ENCODE results near the gene RIPOR2.
A peak's percentile ranks its signal among the peaks of the same experiment; 100 is the strongest.

The RIPOR2 gene

GRCh38 chr6:24844061-24844460 lies 91.7 kb downstream of the RIPOR2 start:
- Mint-ChIP-seq H3K4me1 (peaks cover 86% of the 10 kb centered on the region), H3K36me3 (peaks cover 22% of the 10 kb centered on the region), H3K27ac (peak overlapping the region; percentile 82), H3K9me3 (no peaks in the 10 kb centered on the region), H3K4me3 (no peak overlapping the region), H3K27me3 (no peaks in the 10 kb centered on the region)

GRCh38 chr6:24840187-24840586 lies 95.6 kb downstream of the RIPOR2 start:
- H3K36me3 Mint-ChIP-seq, result peaks cover 19% of the 10 kb centered on the region
- H3K27me3 Mint-ChIP-seq, result no peaks in the 10 kb centered on the region
- H3K27ac Mint-ChIP-seq, result peak overlapping the region; percentile 86
- H3K9me3 Mint-ChIP-seq, result no peaks in the 10 kb centered on the region
- peaks cover 85% of the 10 kb centered on the region for H3K4me1 Mint-ChIP-seq
- H3K4me3 Mint-ChIP-seq, result no peak overlapping the region

- Mint-ChIP-seq H3K9me3 (no peaks in the 10 kb centered on the region), H3K27ac (peak overlapping the region; percentile 94), H3K36me3 (peaks cover 24% of the 10 kb centered on the region), H3K27me3 (no peaks in the 10 kb centered on the region), H3K4me1 (peaks cover 90% of the 10 kb centered on the region), H3K4me3 (peak overlapping the region; percentile 73)
Observed at GRCh38 chr6:24838994-24839393, 96.8 kb downstream of the RIPOR2 start.

GRCh38 chr6:24838081-24838480 lies 97.7 kb downstream of the RIPOR2 start:
- Mint-ChIP-seq H3K9me3 (no peaks in the 10 kb centered on the region), H3K4me1 (peaks cover 86% of the 10 kb centered on the region), H3K27me3 (no peaks in the 10 kb centered on the region), H3K36me3 (peaks cover 26% of the 10 kb centered on the region), H3K27ac (peak overlapping the region; percentile 91), H3K4me3 (no peak overlapping the region)

- Mint-ChIP-seq H3K27ac (peak overlapping the region; percentile 81), H3K4me1 (peaks cover 81% of the 10 kb centered on the region), H3K4me3 (no peak overlapping the region), H3K36me3 (peaks cover 21% of the 10 kb centered on the region), H3K27me3 (no peaks in the 10 kb centered on the region), H3K9me3 (no peaks in the 10 kb centered on the region)
Observed at GRCh38 chr6:24836109-24836508, 99.7 kb downstream of the RIPOR2 start.

GRCh38 chr6:24833711-24834386 lies 101.9 kb downstream of the RIPOR2 start:
- peaks cover 19% of the 10 kb centered on the region for H3K36me3 Mint-ChIP-seq
- no peaks in the 10 kb centered on the region for H3K27me3 Mint-ChIP-seq
- no peaks in the 10 kb centered on the region for H3K9me3 Mint-ChIP-seq
- H3K4me1 Mint-ChIP-seq, result peaks cover 61% of the 10 kb centered on the region
- H3K27ac Mint-ChIP-seq, result peak overlapping the region; percentile 97
- no peak overlapping the region for H3K4me3 Mint-ChIP-seq

GRCh38 chr6:24832794-24833193 lies 103.0 kb downstream of the RIPOR2 start:
- H3K27me3 Mint-ChIP-seq, result no peaks in the 10 kb centered on the region
- peaks cover 16% of the 10 kb centered on the region for H3K36me3 Mint-ChIP-seq
- H3K9me3 Mint-ChIP-seq, result no peaks in the 10 kb centered on the region
- peaks cover 62% of the 10 kb centered on the region for H3K4me1 Mint-ChIP-seq
- H3K4me3 Mint-ChIP-seq, result no peak overlapping the region
- H3K27ac Mint-ChIP-seq, result peak overlapping the region; percentile 85

- H3K36me3 Mint-ChIP-seq, result peaks cover 17% of the 10 kb centered on the region
Observed at GRCh38 chr6:24831771-24832716, 103.7 kb downstream of the RIPOR2 start.

GRCh38 chr6:24829657-24830056 lies 106.1 kb downstream of the RIPOR2 start:
- peaks cover 54% of the 10 kb centered on the region for H3K4me1 Mint-ChIP-seq
- H3K9me3 Mint-ChIP-seq, result no peaks in the 10 kb centered on the region
- peaks cover 11% of the 10 kb centered on the region for H3K36me3 Mint-ChIP-seq
- H3K4me3 Mint-ChIP-seq, result no peak overlapping the region
- H3K27me3 Mint-ChIP-seq, result no peaks in the 10 kb centered on the region
- H3K27ac Mint-ChIP-seq, result peak overlapping the region; percentile 90

More at GRCh38 chr6:24831771-24832716, 103.7 kb downstream of the RIPOR2 start:
- Mint-ChIP-seq H3K9me3 (no peaks in the 10 kb centered on the region), H3K4me1 (peaks cover 66% of the 10 kb centered on the region), H3K4me3 (no peak overlapping the region), H3K27me3 (no peaks in the 10 kb centered on the region), H3K27ac (peak overlapping the region; percentile 85)

- H3K9me3 Mint-ChIP-seq, result no peaks in the 10 kb centered on the region
- H3K27ac Mint-ChIP-seq, result peak overlapping the region; percentile 91
- H3K4me1 Mint-ChIP-seq, result peaks cover 46% of the 10 kb centered on the region
- H3K36me3 Mint-ChIP-seq, result peaks cover 8% of the 10 kb centered on the region
- no peak overlapping the region for H3K4me3 Mint-ChIP-seq
- no peaks in the 10 kb centered on the region for H3K27me3 Mint-ChIP-seq
Observed at GRCh38 chr6:24827970-24828369, 107.8 kb downstream of the RIPOR2 start.

GRCh38 chr6:24827162-24827561 lies 108.6 kb downstream of the RIPOR2 start:
- peak overlapping the region; percentile 91 for H3K27ac Mint-ChIP-seq
- H3K36me3 Mint-ChIP-seq, result peaks cover 8% of the 10 kb centered on the region
- H3K4me3 Mint-ChIP-seq, result no peak overlapping the region
- H3K4me1 Mint-ChIP-seq, result peaks cover 40% of the 10 kb centered on the region
- no peaks in the 10 kb centered on the region for H3K27me3 Mint-ChIP-seq
- no peaks in the 10 kb centered on the region for H3K9me3 Mint-ChIP-seq

- H3K36me3 Mint-ChIP-seq, result peaks cover 10% of the 10 kb centered on the region
- no peaks in the 10 kb centered on the region for H3K9me3 Mint-ChIP-seq
- no peaks in the 10 kb centered on the region for H3K27me3 Mint-ChIP-seq
- peaks cover 35% of the 10 kb centered on the region for H3K4me1 Mint-ChIP-seq
- peak overlapping the region; percentile 92 for H3K27ac Mint-ChIP-seq
- H3K4me3 Mint-ChIP-seq, result no peak overlapping the region
Observed at GRCh38 chr6:24825130-24825630, 110.6 kb downstream of the RIPOR2 start.

GRCh38 chr6:24824142-24824938 lies 111.4 kb downstream of the RIPOR2 start:
- H3K4me3 Mint-ChIP-seq, result peak overlapping the region; percentile 4
- H3K27me3 Mint-ChIP-seq, result no peaks in the 10 kb centered on the region
- peak overlapping the region; percentile 96 for H3K27ac Mint-ChIP-seq
- H3K4me1 Mint-ChIP-seq, result peaks cover 35% of the 10 kb centered on the region
- no peaks in the 10 kb centered on the region for H3K9me3 Mint-ChIP-seq
- H3K36me3 Mint-ChIP-seq, result peaks cover 10% of the 10 kb centered on the region

- Mint-ChIP-seq H3K4me3 (no peak overlapping the region), H3K36me3 (peaks cover 14% of the 10 kb centered on the region), H3K9me3 (no peaks in the 10 kb centered on the region), H3K4me1 (peaks cover 30% of the 10 kb centered on the region), H3K27me3 (no peaks in the 10 kb centered on the region), H3K27ac (peak overlapping the region; percentile 65)
Observed at GRCh38 chr6:24823185-24823584, 112.6 kb downstream of the RIPOR2 start.

- H3K9me3 Mint-ChIP-seq, result no peaks in the 10 kb centered on the region
- no peaks in the 10 kb centered on the region for H3K27me3 Mint-ChIP-seq
- no peak overlapping the region for H3K4me3 Mint-ChIP-seq
- peaks cover 26% of the 10 kb centered on the region for H3K4me1 Mint-ChIP-seq
- H3K36me3 Mint-ChIP-seq, result peaks cover 15% of the 10 kb centered on the region
- peak overlapping the region; percentile 65 for H3K27ac Mint-ChIP-seq
Observed at GRCh38 chr6:24822696-24823095, 113.1 kb downstream of the RIPOR2 start.
